GM10266 (cell line): Measurements from ENCODE around the gene LSMEM2.

Experiments used
- DNase-seq: peaks from one replicate; pipeline ENCODE4 v3.0.0; 2012; ENCODE audit errors: extremely low spot score
- TF ChIP-seq, protein P1 (sequence below): IDR thresholded peaks from 2 replicates; pipeline ENCODE4 v1.5.1; 2012; ENCODE audit warnings: mild to moderate bottlenecking, low read depth; ENCODE audit not compliant: control insufficient read depth, insufficient read depth; ENCODE audit errors: missing control alignments

LSMEM2 gene

DNA sequence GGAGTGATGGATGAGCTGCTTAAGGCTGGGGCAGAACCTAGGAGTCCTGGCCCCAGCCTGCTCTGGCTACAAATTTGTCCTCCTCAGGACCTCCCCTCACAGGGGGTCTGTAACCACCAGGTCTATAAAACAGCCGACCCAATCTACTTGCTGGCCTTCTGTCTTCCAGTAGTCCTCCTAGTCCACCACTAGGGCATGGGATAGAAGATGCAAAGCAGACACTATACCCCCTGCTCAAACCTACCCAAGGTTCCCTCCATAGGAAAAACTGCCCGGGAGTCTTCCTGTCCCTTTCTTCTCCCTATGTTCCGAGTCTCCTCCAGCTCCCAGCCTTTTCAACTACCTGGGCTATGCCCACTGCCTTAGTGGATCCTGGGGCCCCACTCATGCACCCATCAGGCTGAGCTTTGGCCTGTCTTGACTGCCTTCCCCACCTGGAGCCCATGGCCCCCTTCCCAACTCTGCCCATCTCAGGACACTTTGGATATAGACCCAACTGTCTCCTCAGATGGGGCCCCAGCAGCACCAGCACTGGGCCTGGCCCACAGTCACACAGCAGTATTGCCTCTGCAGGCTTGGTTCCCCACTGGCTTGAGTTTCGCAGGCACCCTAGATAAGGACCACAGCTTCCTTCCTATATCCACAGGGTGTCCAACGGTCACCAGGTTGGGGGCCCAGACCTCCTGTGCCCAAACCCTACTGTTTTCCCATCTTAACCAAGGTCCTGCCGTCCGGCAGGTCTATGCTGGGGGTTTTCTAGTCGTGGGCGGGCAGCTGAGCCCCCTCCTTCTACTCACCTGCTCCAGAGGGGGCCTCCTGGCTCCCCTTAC is 19.2 kb downstream of the LSMEM2 start:
- DNase-seq: no peak
- TF ChIP-seq, protein P1, sequence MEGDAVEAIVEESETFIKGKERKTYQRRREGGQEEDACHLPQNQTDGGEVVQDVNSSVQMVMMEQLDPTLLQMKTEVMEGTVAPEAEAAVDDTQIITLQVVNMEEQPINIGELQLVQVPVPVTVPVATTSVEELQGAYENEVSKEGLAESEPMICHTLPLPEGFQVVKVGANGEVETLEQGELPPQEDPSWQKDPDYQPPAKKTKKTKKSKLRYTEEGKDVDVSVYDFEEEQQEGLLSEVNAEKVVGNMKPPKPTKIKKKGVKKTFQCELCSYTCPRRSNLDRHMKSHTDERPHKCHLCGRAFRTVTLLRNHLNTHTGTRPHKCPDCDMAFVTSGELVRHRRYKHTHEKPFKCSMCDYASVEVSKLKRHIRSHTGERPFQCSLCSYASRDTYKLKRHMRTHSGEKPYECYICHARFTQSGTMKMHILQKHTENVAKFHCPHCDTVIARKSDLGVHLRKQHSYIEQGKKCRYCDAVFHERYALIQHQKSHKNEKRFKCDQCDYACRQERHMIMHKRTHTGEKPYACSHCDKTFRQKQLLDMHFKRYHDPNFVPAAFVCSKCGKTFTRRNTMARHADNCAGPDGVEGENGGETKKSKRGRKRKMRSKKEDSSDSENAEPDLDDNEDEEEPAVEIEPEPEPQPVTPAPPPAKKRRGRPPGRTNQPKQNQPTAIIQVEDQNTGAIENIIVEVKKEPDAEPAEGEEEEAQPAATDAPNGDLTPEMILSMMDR: no peak

DNA sequence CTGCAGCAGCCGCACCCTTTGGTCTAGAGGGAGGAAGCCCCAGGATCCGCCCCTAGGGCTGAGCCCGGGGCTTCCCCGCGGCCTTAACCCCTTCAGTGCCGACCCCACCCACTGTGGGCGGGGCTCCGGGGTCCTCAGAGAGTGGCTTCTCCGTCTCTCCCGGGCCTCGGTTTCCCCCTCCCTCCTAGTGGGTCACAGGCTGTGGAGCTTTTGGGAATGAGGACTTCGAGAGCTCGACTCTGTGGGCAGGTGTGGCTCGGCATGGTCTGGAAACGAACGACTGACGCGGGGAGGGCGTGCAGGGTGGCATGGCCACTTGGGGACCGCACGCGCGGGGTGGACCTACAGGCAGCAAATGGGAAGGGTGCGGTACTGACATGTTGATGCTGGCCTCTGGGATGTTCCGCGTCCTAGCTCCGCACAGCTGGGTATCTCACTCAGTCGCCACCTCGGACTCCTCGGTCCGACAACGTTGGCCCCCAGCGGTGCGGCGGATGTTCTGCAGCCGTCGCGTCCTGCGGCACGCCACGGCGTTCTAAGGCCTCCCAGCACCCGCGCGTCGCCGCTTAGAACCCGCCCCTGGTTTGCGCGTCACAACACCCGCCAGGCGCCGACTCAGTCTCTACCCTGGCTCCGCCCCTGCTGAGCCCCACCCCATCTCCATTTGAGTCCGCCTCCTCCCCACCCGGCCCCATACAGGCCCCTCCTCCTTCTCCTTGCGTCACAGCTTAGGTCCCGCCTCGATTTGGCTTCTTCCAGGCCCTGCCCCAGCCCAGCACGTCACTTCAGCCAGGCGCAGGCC is 20.1 kb downstream of the LSMEM2 start, which contains the start of the genes HYAL3 and NAA80:
Gene HYAL3 (minus strand): TSS at position 570 of the 802 bp plus-strand sequence. CDS start 3,803 bp downstream, outside the sequence.
Gene NAA80 (minus strand): TSS at position 570 of the 802 bp plus-strand sequence. CDS start 1,942 bp downstream, outside the sequence.
- TF ChIP-seq, protein P1: peak; percentile 42
- peak; percentile 98 for DNase-seq

DNA sequence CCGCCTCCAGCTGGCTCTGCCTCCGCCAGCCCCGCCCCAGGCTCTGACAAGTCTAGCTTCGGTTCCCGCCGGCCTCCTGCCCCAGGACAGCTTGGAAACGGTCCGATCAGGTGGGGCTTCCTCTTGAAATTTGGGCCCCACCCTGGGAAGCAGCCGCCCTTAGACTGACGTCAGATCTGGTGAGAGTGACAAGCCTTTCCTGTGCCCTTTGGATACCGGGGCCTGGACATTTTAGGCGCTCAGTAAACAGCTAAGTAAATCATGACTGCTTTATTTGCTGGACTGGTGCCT is 20.7 kb downstream of the LSMEM2 start:
- TF ChIP-seq, protein P1: no peak

DNA sequence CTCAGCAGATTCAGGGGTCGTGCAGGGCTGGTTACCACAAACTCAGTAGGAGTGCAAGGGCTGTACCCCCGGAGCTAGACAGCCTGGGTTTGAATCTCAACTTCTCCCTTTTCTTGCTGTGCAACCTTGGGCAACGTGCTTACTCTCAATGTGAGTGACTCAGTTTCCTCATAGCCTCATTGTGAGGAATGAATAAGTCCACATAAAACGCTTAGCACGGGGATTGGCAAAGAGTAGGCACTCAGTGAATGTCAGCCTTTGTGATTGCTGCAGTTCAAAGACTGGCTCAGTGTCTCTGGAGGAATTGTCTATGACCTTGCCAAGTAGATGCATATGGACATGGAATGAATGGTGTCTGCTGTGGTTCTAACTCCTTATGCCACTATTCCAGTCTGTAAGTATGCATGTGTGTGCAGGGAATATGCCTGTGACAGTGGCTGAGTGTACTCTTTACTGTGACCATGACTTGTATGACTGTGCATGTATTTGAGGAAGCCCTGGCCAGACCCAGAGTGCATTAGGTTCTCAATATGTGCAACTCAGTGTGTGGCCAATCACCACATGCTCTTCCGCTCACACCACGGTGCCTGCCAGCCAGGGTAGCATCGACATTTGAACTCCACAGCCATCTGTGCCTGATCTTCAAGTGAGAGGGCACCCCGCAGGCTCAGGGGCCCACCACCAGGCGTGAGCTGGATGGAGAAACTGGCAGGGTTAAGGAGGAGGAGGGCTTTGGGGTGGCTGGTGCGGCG is 21.2 kb downstream of the LSMEM2 start:
- DNase-seq: no peak

More for the DNA sequence above, 20.7 kb downstream of the LSMEM2 start:
- DNase-seq: no peak

DNA sequence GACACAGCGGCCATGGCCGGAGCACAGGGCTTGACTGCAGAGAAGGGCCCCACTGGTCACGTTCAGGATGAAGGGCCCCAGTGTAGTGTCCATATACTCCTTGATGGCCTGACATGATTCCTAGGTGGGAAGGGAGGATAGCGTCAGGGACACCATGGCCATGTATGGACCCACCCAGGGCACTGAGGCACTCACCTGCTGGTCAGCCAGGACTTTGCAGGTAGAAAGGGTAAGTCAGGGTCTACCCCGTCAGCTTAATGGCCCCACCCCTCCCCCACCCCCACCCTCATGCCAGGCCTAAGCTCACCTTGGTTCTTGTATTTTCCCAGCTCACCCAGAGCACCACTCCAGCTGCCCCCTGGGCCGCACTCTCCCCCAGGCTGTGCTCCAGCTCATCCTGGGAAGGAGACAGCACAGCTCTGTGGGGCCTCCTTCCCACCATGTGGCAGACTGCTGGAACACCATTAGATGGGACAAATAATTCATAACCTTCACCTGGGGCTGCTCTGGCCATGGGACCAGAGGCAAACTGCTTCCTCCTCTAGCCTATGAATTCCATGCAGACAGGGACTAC is 21.9 kb downstream of the LSMEM2 start:
- DNase-seq: no peak
- TF ChIP-seq, protein P1: no peak

More for the DNA sequence above, 21.2 kb downstream of the LSMEM2 start:
- TF ChIP-seq, protein P1: no peak

DNA sequence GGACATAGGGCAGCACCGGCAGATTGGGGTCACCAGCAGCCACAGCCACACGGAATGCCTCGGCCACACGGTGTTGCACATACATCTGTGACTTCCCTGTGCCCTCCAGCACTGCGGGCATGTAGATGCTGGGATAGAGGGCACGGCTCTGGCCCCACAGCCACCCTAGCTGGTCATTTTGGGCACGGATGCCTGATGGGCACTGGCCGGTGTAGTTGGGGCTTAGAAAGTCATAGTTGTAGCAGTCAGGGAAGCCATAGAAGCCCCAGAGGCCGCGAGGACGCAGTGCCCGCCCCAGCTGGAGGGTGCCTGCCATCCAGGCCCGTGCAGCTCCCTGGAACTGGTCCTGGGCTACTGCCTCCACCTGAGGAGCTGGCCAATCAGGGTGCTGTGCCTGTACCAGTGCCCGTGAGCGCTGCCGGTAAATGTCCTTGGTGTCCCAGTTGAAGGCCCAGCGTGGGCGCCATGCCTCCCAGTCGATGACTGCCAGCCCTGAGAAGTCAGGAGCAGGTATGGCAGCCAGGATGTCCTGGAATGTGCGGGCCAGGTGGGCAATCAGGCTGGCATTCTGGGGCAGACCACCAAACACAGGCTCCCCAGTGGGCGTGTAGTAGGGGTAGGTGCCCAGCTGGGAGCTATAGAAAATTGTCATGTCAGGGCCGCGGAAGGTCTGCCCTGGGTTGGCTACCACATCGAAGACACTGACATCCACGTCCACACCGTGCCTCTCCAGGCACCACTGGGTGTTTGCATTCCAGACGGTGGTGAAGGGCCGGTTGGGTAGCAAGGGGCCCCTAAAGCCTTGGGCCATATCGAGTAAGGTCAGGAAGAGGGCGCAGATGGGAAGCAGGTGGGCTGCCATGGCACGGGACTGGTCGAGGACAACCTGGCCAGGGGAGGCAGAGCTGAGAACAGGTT is 23.5 kb downstream of the LSMEM2 start:
- TF ChIP-seq, protein P1: no peak
- no peak for DNase-seq
